H7 (cell line): ENCODE results near the gene SPIB. TPM values are rescaled to one million over a fixed set of nuclear protein-coding genes. Genes with fewer than 3 reads are reported as not detected.

Source experiments
- DNase-seq: peaks from one replicate; pipeline ENCODE4 v3.0.0; 2012
- H3K27me3 ChIP-seq: 2 replicates; pipeline ENCODE4 v1.6.0; 2011; ENCODE audit warnings: mild to moderate bottlenecking, low read length; ENCODE audit not compliant: control insufficient read depth, insufficient read depth
- H3K36me3 ChIP-seq: replicated peaks from 2 replicates; pipeline ENCODE4 v1.5.1; 2011; ENCODE audit warnings: low read length; ENCODE audit not compliant: control insufficient read depth, insufficient read depth
- H3K4me3 ChIP-seq: 2 replicates; pipeline ENCODE4 v1.5.1; 2011; ENCODE audit warnings: low read depth, mild to moderate bottlenecking, control low read depth, low read length, moderate library complexity; ENCODE audit not compliant: insufficient read depth
- total RNA-seq: library from RNA; depleted of rRNA; stranded (reverse); fragments of >200 nt; shearing (Covaris generic); gene quantifications from 2 replicates; pipeline ENCODE4 v1.2.3, GENCODE V29; 2014

Gene SPIB
- total RNA-seq, 1 experiment from 2014 or later = 8.8 TPM

- Histone ChIP-seq H3K36me3 (peaks cover 4% of the 10 kb centered on the region), H3K4me3 (peak overlapping the region; percentile 58; the same call in 1 of the 2 replicates), H3K27me3 (peaks cover 8% of the 10 kb centered on the region)
- DNase-seq = no peak
Observed at GRCh38 chr19:50420127-50420526, 1.4 kb downstream of the SPIB start.

DNA sequence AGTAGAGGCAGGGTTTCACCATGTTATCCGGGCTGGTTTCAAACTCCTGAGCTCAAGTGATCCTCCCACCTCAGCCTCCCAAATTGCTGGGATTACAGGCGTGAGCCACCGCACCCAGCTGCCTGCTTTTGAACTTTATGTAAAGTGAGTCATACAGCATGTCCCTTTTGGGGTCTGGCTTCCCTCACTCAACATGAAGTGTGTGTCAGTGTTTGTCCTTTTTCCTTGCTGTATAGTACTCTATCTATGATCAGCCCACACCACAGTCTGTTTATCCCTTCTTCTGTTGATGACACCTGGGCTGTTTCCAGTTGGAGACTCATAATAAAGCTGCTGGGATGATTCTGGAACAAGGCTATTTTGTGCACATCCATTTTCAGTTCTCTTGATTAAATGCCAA, 2.1 kb downstream of the SPIB start:
- Histone ChIP-seq H3K36me3 (peaks cover 4% of the 10 kb centered on the region), H3K27me3 (peaks cover 8% of the 10 kb centered on the region), H3K4me3 (no peak overlapping the region)
- DNase-seq = no peak

DNA sequence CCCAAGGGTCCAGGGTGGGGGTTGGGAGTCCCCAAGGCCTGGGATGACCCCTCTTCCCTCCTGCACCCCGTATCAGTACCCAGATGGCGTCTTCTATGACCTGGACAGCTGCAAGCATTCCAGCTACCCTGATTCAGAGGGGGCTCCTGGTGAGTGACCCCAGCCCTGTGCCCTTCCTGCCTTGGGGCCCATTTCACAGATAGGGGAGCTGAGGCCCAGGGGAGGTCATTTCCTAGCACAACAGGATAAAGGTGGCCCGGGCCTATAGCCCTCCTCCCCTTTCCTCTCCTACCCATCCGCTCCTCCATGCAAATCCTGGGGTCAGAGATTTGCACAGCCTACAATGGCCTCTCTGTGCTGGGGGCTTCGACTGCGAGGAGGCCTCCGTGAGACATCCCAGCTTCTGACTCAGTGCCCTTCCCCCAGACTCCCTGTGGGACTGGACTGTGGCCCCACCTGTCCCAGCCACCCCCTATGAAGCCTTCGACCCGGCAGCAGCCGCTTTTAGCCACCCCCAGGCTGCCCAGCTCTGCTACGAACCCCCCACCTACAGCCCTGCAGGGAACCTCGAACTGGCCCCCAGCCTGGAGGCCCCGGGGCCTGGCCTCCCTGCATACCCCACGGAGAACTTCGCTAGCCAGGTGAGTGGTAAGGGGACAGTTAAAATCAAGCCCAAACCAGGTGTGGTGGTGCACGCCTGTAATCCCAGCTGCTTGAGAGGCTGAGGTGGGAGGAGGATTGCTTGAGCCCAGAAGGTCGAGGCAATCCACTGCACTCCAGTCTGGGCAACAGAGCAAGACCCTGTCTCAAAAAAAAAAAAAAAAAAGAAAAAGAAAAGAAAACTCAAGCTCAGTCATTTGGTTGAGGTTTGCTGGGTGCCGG, 3.9 kb downstream of the SPIB start:
- H3K4me3 ChIP-seq = no peak overlapping the region
- H3K27me3 ChIP-seq = peaks cover 8% of the 10 kb centered on the region
- DNase-seq = peak; percentile 45
- peaks cover 4% of the 10 kb centered on the region for H3K36me3 ChIP-seq

GRCh38 chr19:50423279-50424113, 4.8 kb downstream of the SPIB start:
- H3K27me3 ChIP-seq = peaks cover 12% of the 10 kb centered on the region
- no peak overlapping the region for H3K4me3 ChIP-seq
- no peak for DNase-seq
- peaks cover 4% of the 10 kb centered on the region for H3K36me3 ChIP-seq

DNA sequence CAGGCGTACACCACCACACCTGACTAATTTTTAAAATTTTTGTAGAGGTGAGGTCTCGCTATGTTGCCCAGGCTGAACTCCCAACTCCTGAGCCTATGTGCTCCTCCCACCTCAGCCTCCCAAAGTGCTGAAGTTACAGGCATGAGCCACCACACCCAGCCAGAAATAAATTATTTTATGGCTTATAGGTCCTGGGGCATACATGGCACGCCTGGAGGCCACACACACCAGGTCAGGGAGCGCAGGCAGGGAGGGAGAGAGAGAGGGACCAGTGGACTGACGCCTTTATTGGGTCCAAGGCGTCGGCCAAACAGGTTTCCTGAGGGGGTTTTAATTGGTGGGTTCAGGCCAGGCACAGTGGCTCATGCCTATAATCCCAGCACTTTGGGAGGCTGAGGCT, 6.8 kb downstream of the SPIB start:
- H3K27me3 ChIP-seq = peaks cover 17% of the 10 kb centered on the region
- no peak overlapping the region for H3K4me3 ChIP-seq
- DNase-seq = no peak

DNA sequence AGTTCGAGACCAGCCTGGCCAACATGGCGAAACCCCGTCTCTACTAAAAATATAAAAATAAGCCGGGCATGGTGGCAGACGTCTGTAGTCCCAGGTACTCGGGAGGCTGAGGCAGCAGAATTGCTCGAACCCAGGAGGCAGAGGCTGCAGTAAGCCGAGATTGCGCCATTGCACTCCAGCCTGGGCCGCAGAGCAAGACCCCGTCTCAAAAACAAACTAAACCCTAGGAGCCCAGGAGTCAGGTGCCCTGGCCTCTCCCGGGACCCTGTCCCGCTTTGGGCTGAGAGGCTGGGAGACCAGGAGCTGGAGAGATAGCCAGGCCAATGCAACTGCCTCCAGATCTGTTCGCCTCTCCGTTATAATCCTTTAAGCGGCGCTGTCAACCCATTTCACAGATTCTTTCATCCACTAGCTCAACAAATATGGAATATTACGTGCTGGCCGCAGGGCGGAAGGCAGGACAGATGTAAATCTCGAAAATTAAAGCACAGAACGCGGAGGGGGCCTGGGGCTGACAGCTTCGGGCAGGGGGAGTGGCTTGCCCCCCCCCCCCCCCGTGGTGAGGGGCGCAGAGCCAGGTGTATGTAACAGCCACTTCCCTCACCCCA, 8.7 kb downstream of the SPIB start:
- H3K36me3 ChIP-seq = peaks cover 3% of the 10 kb centered on the region; the same call in 1 of the 2 replicates
- no peak for DNase-seq
- peaks cover 20% of the 10 kb centered on the region for H3K27me3 ChIP-seq
- peak overlapping the region; percentile 28 for H3K4me3 ChIP-seq

More for the DNA sequence above, 6.8 kb downstream of the SPIB start:
- H3K36me3 ChIP-seq = peaks cover 4% of the 10 kb centered on the region

DNA sequence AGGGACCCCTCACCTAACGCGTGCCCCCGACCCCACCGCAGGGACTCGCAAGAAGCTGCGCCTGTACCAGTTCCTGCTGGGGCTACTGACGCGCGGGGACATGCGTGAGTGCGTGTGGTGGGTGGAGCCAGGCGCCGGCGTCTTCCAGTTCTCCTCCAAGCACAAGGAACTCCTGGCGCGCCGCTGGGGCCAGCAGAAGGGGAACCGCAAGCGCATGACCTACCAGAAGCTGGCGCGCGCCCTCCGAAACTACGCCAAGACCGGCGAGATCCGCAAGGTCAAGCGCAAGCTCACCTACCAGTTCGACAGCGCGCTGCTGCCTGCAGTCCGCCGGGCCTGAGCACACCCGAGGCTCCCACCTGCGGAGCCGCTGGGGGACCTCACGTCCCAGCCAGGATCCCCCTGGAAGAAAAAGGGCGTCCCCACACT, 9.3 kb downstream of the SPIB start:
- peak overlapping the region; percentile 28 for H3K4me3 ChIP-seq
- peak; percentile 87 for DNase-seq
- peaks cover 20% of the 10 kb centered on the region for H3K27me3 ChIP-seq
- H3K36me3 ChIP-seq = peaks cover 2% of the 10 kb centered on the region; the same call in 1 of the 2 replicates

- no peak for DNase-seq
- Histone ChIP-seq H3K27me3 (peaks cover 20% of the 10 kb centered on the region), H3K4me3 (no peak overlapping the region), H3K36me3 (no peaks in the 10 kb centered on the region)
Observed at GRCh38 chr19:50428772-50429463, 10.2 kb downstream of the SPIB start.

DNA sequence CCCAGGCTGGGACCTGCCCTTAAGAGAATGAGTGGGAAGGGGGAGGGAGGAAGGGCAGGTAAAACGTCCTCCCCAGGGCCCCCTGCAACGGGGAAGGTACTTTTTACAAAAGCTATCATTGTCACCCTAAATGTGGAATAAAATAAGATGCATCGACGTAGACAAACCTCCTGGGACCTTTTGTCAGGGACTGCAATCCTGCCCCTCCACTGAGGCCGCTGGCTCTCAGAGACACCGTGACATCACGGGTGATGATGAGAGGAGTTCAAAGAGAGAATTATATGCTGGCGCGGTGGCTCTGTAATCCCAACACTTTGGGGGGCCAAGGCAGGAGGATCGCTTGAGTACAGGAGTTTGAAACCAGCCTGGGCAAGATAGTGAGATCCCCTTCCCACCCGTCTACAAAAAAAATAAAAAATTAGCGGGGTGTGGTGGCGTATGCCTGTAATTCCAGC, 12.2 kb downstream of the SPIB start:
- DNase-seq = no peak
- peak overlapping the region; percentile 73 for H3K4me3 ChIP-seq
- peaks cover 20% of the 10 kb centered on the region for H3K27me3 ChIP-seq

GRCh38 chr19:50431343-50432220, 12.8 kb downstream of the SPIB start:
- Histone ChIP-seq H3K27me3 (peaks cover 20% of the 10 kb centered on the region), H3K4me3 (peak overlapping the region; percentile 73), H3K36me3 (no peaks in the 10 kb centered on the region)
- DNase-seq = peak; percentile 98

More for the DNA sequence above, 12.2 kb downstream of the SPIB start:
- H3K36me3 ChIP-seq = no peaks in the 10 kb centered on the region

GRCh38 chr19:50432221-50433028, 13.7 kb downstream of the SPIB start, which contains the start of gene MYBPC2:
MYBPC2 (plus strand) TSS chr19:50432892; CDS start chr19:50432954, 62 bp downstream.
- Histone ChIP-seq H3K27me3 (peaks cover 22% of the 10 kb centered on the region), H3K36me3 (no peaks in the 10 kb centered on the region), H3K4me3 (peak within 1 kb of the TSS; percentile 73)
- DNase-seq = peak; percentile 88
